Neutrophil (primary cell): ENCODE results near the gene KAZALD1.

Experiments
- H3K27ac ChIP-seq: fragments of 200-600 bp; sonication (generic); 2 replicates; pipeline ENCODE4 v1.5.1; 2016; ENCODE audit warnings: mild to moderate bottlenecking, moderate library complexity
- H3K27me3 ChIP-seq: fragments of 200-600 bp; sonication (generic); 2 replicates; pipeline ENCODE4 v1.6.0; 2016; ENCODE audit warnings: mild to moderate bottlenecking
- H3K36me3 ChIP-seq: fragments of 200-600 bp; sonication (generic); 2 replicates; pipeline ENCODE4 v1.5.1; 2017
- H3K4me1 ChIP-seq, 2 experiments: fragments of 200-600 bp in 1 of 2; sonication (generic) in 1 of 2; 1 replicate in 1 of 2; 2 replicates in 1 of 2; pipeline versions ENCODE4 v1.5.1 to v1.6.1; 2013 to 2016; ENCODE audit warnings: low read depth in 1 of 2, low read length in 1 of 2, mild to moderate bottlenecking in 1 of 2, moderate library complexity in 1 of 2; ENCODE audit not compliant: control insufficient read depth in 1 of 2, insufficient read depth in 1 of 2
- H3K4me3 ChIP-seq, 2 experiments: fragments of 200-600 bp in 1 of 2; sonication (generic) in 1 of 2; 1 replicate in 1 of 2; 2 replicates in 1 of 2; pipeline ENCODE4 v1.5.1; 2013 to 2016; ENCODE audit warnings: low read depth in 1 of 2, low read length in 1 of 2, mild to moderate bottlenecking in 1 of 2, moderate library complexity in 1 of 2
- H3K9me3 ChIP-seq: fragments of 200-600 bp; sonication (generic); 2 replicates; pipeline ENCODE4 v1.5.1; 2016
- TF ChIP-seq, protein P1 (sequence below): fragments of 200-600 bp; sonication (generic); IDR thresholded peaks from 2 replicates; pipeline ENCODE4 v1.5.1; 2016; ENCODE audit warnings: antibody characterized with exemption

Gene KAZALD1

DNA sequence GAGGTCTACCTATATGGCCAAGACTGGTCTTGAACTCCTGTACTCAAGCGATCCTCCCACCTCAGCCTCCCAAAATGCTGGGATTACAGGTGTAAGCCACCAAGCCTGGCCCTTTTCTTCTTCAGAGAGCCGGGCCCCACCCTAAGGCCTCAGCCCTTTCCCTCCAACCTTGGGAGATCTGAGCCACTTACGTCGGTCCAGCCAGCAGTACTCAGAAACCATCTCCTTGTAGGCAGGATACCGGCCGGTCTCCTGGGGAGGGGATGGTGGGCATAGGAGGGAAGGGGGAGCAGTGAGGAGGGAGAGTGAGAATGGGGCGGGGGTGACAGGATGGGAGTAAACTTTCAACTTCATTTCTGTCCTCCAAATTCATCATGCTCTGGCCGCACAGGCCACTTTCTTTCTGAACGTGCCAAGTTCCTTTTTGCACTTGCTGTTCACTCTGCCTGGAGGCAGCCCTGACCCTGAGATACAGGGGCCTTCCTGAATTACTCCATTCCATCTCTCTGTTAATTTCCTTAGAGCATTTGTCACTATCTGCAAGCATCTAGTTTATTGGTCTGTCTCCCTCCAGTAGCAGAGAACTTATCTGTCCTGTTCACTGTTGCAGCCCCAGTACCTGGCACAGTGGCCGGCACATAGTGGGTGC lies 41.2 kb upstream of the KAZALD1 start:
- TF ChIP-seq, protein P1, sequence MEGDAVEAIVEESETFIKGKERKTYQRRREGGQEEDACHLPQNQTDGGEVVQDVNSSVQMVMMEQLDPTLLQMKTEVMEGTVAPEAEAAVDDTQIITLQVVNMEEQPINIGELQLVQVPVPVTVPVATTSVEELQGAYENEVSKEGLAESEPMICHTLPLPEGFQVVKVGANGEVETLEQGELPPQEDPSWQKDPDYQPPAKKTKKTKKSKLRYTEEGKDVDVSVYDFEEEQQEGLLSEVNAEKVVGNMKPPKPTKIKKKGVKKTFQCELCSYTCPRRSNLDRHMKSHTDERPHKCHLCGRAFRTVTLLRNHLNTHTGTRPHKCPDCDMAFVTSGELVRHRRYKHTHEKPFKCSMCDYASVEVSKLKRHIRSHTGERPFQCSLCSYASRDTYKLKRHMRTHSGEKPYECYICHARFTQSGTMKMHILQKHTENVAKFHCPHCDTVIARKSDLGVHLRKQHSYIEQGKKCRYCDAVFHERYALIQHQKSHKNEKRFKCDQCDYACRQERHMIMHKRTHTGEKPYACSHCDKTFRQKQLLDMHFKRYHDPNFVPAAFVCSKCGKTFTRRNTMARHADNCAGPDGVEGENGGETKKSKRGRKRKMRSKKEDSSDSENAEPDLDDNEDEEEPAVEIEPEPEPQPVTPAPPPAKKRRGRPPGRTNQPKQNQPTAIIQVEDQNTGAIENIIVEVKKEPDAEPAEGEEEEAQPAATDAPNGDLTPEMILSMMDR = no peak
- Histone ChIP-seq H3K9me3 (no peaks in the 10 kb centered on the region), H3K4me1 (peaks cover 0 to 14% of the 10 kb centered on the region in 2 experiments), H3K4me3 (no peak overlapping the region), H3K27ac (no peak overlapping the region), H3K36me3 (no peaks in the 10 kb centered on the region), H3K27me3 (peaks cover 52% of the 10 kb centered on the region)

DNA sequence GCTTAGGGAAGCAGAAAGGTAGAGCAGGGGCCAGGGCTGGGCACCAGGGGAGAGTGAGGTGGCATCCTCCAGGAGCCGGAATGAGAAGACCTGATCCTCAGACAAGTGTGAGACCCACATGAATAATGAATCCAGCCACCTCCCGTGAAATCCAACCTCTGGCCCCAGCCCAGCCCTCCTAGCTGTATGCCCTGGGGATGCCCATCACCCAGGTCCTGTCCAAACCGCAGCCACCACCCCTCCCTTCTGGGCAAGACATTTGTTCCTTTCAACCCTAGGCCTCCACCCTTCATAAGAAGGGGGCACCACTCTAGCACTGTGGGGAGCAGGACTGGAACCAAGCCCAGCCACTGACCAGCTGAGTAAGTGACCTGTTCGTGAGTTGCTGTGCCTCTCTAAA lies 40.5 kb upstream of the KAZALD1 start:
- TF ChIP-seq, protein P1 = no peak
- Histone ChIP-seq H3K27me3 (peaks cover 45% of the 10 kb centered on the region), H3K9me3 (no peaks in the 10 kb centered on the region), H3K4me3 (no peak overlapping the region), H3K36me3 (no peaks in the 10 kb centered on the region), H3K4me1 (peaks cover 0 to 14% of the 10 kb centered on the region in 2 experiments), H3K27ac (no peak overlapping the region)

DNA sequence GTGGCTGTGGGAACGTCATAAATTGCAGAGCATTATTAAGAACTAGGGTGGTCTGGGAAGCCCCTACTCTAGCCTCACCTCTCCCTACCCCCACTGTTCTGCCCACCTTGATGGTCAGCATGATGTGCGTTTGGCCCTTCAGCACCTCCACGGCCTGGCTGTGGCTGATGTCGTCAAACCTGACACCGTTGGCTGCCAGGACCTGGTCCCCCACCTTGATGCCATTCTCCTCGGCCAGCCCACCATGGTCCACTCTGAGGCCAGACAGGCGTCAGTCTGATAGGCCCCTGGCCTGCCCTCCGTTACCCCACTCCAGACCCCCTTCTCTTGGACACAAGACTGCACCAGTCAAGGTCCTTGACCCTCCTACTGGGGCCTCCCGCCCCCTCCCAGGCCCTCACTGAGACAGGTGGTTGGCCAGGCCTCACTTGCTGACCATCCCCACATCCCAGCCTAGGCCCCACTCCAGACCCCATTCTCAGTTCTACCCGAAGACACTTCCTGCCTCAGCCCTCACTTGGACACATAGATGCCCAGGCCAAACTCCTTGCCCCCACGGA lies 40.0 kb upstream of the KAZALD1 start:
- TF ChIP-seq, protein P1 = no peak

DNA sequence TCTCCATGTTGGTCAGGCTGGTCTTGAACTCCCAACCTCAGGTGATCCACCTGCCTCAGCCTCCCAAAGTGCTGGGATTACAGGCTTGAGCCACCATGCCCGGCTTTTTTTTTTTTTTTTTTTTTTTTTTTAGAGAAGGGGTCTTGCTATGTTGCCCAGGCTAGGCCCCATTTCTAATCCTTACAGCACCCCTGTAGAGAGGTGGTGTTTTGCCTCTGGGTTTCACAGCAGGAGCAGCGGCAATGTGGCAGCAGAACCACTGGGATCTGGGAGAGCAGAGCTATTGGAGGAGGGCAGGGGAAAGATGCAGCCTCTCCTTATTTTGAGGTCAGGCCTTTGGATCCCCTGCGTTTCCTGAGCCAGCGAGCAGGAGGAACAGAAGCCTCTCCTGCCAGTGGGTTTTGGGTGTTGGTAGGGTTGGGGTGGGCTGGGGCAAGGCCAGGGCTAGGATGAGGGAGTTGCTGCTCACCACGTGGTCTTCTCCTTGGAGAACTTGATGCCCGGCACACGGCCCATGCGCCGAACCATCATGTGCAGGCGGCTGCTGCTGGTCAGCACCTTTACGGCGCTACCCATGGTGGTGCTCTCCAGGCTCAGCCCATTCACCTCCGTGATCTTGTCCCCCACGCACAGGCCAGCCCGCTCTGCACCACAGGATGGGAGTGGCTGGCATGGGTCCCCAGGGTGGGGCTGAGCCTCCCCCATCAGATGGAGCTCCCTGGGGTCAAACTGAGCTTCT lies 38.7 kb upstream of the KAZALD1 start:
- peaks cover 32% of the 10 kb centered on the region for H3K27me3 ChIP-seq
- no peak overlapping the region for H3K27ac ChIP-seq
- TF ChIP-seq, protein P1 = no peak
- H3K4me3 ChIP-seq = no peak overlapping the region
- peaks cover 0 to 11% of the 10 kb centered on the region in 2 experiments for H3K4me1 ChIP-seq
- H3K9me3 ChIP-seq = no peaks in the 10 kb centered on the region
- H3K36me3 ChIP-seq = no peaks in the 10 kb centered on the region

More for the DNA sequence above, 40.0 kb upstream of the KAZALD1 start:
- Histone ChIP-seq H3K36me3 (no peaks in the 10 kb centered on the region), H3K9me3 (no peaks in the 10 kb centered on the region), H3K4me1 (peaks cover 0 to 14% of the 10 kb centered on the region in 2 experiments), H3K27ac (no peak overlapping the region), H3K4me3 (no peak overlapping the region), H3K27me3 (peaks cover 40% of the 10 kb centered on the region)

DNA sequence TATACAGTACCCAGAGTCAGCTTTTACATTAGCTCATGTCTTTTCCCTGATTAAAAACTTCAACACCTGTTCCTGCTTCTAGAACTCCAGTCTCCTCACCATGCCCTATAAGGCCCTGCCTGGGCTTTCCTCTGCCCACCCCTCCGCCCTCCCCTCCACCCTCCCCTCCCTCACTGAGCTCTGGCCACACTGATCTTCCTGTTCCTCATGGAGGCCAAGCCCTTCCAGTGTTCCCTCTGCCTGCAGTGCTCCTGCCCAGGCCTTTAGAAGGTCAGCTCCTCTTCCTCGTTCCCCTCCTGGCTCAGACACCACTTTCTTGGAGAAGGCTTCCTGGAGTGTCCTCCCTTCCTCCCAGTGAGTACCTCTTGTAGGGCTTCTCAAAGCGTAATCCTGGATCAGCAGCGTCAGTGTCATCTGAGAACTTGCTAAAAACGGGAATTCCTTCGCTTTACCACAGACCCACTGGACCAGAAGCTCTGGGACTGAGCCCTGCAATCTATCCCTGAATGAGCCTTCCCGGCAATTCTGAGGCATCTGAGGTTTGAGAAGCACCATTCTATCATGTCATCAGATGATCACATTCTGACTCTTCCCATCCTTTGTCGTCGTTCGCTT lies 34.6 kb upstream of the KAZALD1 start:
- Histone ChIP-seq H3K4me3 (no peak overlapping the region), H3K27ac (no peak overlapping the region), H3K27me3 (peaks cover 47% of the 10 kb centered on the region), H3K36me3 (no peaks in the 10 kb centered on the region), H3K4me1 (peaks cover 9 to 14% of the 10 kb centered on the region in 2 experiments), H3K9me3 (no peaks in the 10 kb centered on the region)
- TF ChIP-seq, protein P1 = no peak
